Activated T-helper 1 cell treated with anti-CD3 and anti-CD28 coated beads, Interleukin-12 subunit alpha, Interleukin-12 subunit beta, Interleukin-2, Interleukin-4 antibody, amounts not matched to agents 30 ng/mL and 10 ng/mL and 1 ng/mL, durations not matched to agents 14 hours and 24 hours and 36 hours (primary cell): Measurements from ENCODE around the gene BPHL. TPM values are rescaled to one million over a fixed set of nuclear protein-coding genes. Genes with fewer than 3 reads are reported as not detected.
A peak's percentile ranks its signal among the peaks of the same experiment; 100 is the strongest.
"Not testable (repeated sequence)": the region's sequence is repeated elsewhere in the genome, so short reads cannot be mapped to it uniquely, and the experiment has no call there.

Experiments used
- DNase-seq: peaks from one replicate; pipeline ENCODE4 v3.0.0; 2021; ENCODE audit warnings: low spot score
- H3K27ac Mint-ChIP-seq: one replicate; pipeline ENCODE4 v1.8.0; 2021; ENCODE audit warnings: mild to moderate bottlenecking, mixed read lengths
- H3K27me3 Mint-ChIP-seq: one replicate; pipeline ENCODE4 v1.8.0; 2022; ENCODE audit warnings: mild to moderate bottlenecking, moderate library complexity, mixed read lengths; ENCODE audit not compliant: insufficient read depth
- H3K36me3 Mint-ChIP-seq: one replicate; pipeline ENCODE4 v1.8.0; 2021; ENCODE audit warnings: low read depth, mixed read lengths
- H3K4me1 Mint-ChIP-seq: one replicate; pipeline ENCODE4 v1.8.0; 2021; ENCODE audit warnings: low read depth, mixed read lengths
- H3K4me3 Mint-ChIP-seq: one replicate; pipeline ENCODE4 v1.8.0; 2021; ENCODE audit warnings: mild to moderate bottlenecking, moderate library complexity, mixed read lengths
- H3K9me3 Mint-ChIP-seq: one replicate; pipeline ENCODE4 v1.8.0; 2021; ENCODE audit warnings: mixed read lengths
- intact Hi-C: fragments of 100-400 bp; cut with micrococcal nuclease; formaldehyde crosslinking; loops from one replicate; pipeline ENCODE4 v1.15.1; 2024
- total RNA-seq: library from RNA; stranded (reverse); gene quantifications from 2 replicates; pipeline ENCODE4 v1.2.3, GENCODE V29; 2022

The BPHL gene
- total RNA-seq, 1 donor from 2014 or later: 7.9 TPM

DNA sequence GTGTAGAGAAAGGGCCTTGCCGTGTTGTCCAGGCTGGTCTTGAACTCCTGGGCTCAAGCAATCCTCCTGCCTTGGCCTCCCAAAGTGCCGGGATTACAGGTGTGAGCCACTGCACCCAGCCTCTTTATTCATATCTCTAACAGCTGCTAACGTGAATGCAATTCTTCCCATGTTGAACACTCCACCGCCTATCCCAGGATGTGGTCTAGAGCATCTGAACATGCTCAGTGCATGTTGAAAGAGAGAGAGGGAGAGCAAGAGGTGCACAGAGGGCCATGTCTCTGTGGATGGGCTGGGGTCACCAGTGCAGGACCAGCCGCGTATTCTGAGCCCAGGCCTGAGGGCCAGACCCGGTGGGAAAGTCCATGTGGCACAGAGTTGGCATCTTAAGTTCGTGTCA is 26.1 kb downstream of the BPHL start:
- Mint-ChIP-seq H3K27ac (no peak overlapping the region), H3K36me3 (no peaks in the 10 kb centered on the region), H3K4me1 (peaks cover 8% of the 10 kb centered on the region), H3K9me3 (no peaks in the 10 kb centered on the region), H3K4me3 (no peak overlapping the region), H3K27me3 (peaks cover 5% of the 10 kb centered on the region)
- DNase-seq: no peak
- intact Hi-C loops: no loop called here

DNA sequence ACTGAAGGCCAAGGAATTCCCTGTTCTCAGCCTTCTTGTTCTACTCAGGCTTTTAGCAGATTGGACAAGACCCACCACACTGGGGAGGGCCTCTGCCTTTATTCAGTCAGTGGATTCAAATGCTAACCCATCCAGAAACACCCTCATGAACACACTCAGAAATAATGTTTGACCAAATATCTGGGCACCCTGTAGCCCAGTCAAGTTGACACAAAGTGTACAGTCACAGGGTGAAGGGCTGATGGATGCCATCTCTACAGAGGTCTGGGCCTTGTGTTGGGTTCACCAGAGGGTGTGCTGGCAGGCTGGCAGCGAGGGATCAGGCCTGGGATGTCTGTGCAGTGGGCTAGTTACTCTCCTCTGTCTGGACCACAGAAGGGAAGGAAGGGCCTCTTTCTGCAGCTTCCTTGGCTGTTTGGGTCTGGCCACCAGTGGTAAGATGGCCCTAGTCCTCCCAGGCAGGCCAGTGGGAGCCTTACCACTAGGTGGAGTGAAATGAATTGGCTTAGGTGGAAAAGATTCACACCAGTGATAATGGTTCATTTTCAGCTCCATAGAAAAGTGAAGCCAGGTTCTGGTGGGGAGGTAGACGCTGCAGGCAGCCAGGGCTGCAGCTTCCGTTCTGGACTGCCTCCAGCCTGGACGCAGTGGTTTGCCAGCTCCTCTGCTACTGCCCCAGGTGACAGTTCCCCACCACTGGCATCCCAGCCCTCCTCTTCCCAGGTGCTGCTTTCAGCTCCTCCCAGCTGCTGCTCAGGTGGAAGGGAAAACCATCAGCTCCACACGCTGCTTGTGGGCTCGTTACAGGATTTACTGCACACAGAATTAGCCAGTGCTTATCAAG is 29.6 kb downstream of the BPHL start:
- intact Hi-C loops: no loop called here
- peaks cover 2% of the 10 kb centered on the region for H3K27me3 Mint-ChIP-seq
- no peaks in the 10 kb centered on the region for H3K9me3 Mint-ChIP-seq
- H3K4me1 Mint-ChIP-seq: peaks cover 8% of the 10 kb centered on the region
- no peak for DNase-seq
- no peak overlapping the region for H3K27ac Mint-ChIP-seq
- no peak overlapping the region for H3K4me3 Mint-ChIP-seq
- peaks cover 2% of the 10 kb centered on the region for H3K36me3 Mint-ChIP-seq

DNA sequence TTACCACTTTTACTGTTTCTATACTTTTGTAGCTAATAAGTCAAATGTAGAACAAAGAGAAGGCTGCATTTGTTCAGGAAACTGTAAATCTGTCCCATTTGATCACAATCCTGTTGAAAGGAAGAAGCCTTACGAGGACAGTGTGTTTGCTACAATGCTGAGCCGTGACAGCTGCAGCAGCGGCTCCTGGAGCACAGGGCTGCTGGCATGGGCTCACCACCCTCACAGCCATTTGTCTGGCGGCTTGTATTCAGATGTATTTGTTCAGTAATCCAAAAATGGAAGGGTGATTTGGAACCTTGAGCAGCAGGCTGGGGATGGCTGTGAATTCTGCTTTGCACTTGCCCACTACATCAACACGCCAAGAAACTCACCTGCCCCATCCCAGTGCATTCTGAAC is 33.2 kb downstream of the BPHL start:
- Mint-ChIP-seq H3K9me3 (no peaks in the 10 kb centered on the region), H3K4me1 (no peaks in the 10 kb centered on the region), H3K27me3 (peaks cover 12% of the 10 kb centered on the region), H3K36me3 (peaks cover 11% of the 10 kb centered on the region), H3K27ac (no peak overlapping the region), H3K4me3 (no peak overlapping the region)
- DNase-seq: no peak
- intact Hi-C loops: no loop called here

DNA sequence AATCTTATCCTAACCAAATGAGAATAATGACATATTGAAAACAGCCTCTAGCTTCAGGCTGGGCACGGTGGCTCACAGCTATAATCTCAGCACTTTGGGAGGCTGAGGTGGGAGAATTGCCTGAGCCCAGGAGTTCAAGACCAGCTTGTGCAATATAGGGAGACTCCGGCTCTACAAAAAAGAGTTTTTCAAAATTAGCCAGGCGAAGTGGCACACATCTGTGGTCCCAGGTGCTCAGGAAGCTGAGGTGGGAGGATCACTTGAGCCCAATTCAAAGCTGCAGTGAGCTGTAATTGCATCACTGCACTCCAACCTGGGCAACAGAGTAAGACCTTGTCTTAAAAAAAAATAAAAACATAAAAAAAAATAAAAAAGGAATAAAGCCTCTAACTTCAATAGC is 34.2 kb downstream of the BPHL start:
- Mint-ChIP-seq H3K4me1 (no peaks in the 10 kb centered on the region), H3K27me3 (peaks cover 16% of the 10 kb centered on the region), H3K27ac (no peak overlapping the region), H3K4me3 (no peak overlapping the region), H3K9me3 (no peaks in the 10 kb centered on the region), H3K36me3 (peaks cover 11% of the 10 kb centered on the region)
- DNase-seq: no peak
- intact Hi-C loops: no loop called here

DNA sequence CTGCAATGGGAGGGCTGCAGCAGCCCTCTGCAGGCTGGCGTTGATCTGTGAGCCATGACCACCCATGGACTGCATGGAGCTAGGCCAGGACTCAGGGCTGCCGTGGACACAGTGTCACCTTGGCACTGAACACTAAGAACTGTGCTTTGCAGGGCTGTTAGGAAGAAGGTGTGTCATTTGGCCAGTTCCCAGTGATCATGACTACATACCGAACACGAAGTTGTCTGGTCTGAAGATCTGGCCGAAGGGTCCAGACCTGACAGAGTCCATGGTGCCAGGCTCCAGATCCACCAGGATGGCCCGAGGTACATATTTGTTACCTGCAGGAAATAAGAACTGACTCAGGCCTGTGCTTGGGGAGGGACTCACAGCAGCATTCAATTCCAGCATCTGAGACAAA is 36.9 kb downstream of the BPHL start:
- H3K27ac Mint-ChIP-seq: peak overlapping the region; percentile 13
- intact Hi-C loops, DNase-seq, H3K9me3 Mint-ChIP-seq: not testable (repeated sequence)
- H3K36me3 Mint-ChIP-seq: peaks cover 15% of the 10 kb centered on the region
- peaks cover 37% of the 10 kb centered on the region for H3K27me3 Mint-ChIP-seq
- H3K4me1 Mint-ChIP-seq: peaks cover 14% of the 10 kb centered on the region
- peak overlapping the region; percentile 62 for H3K4me3 Mint-ChIP-seq

DNA sequence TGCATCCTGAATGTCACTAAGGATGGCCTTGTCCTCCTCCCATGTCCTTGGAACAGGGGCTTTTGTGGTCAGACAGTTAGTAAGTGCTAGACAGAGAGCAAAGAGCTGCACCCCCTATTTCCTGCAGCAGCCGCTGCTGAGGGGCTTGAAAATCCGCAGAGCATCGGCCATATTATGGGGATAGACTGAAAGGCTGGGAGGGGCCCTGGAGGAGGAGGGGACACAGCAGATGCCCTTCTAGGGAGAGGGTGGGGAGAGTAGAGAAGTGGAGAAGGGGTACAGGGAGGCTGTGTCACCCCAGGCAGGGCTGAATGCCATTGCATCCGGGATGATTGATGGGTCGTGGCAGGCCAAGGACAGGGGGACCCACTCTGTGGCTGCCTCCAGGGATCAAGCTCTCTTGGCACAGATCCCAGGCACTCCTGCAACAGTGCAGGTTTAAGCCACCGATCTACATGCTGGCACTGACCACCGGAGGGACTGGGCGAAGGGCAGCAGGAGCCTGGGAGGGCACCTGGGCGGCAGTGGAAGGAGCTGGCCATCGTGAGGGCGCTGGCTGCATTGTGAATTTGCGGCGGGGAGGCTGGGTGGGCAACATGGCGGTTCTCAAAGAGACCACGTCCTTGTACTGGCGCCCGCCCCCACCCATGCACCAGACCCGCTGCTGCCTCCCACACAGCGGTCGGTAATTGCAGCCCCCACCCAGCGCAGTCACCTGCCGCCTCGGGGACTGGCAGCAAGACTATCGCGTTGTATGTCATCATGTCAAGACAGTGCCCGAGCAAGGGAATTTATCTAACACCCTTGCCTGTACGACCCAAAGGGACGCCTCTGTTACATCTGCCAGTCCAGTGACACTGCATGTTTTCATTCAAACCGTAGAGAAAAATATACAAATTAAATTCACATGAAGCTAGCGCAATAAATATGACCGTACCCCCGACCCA is 37.9 kb downstream of the BPHL start:
- intact Hi-C loops: loop anchor here (1.0 to 2.0 kb wide), 4 partner anchors 25 to 88 kb away; partner anchors contain the start of genes BPHL and RIPK1
- Mint-ChIP-seq H3K27ac (peak overlapping the region; percentile 47), H3K4me1 (peaks cover 16% of the 10 kb centered on the region), H3K4me3 (peak overlapping the region; percentile 86), H3K27me3 (peaks cover 46% of the 10 kb centered on the region), H3K36me3 (peaks cover 15% of the 10 kb centered on the region)
- DNase-seq, H3K9me3 Mint-ChIP-seq: not testable (repeated sequence)

DNA sequence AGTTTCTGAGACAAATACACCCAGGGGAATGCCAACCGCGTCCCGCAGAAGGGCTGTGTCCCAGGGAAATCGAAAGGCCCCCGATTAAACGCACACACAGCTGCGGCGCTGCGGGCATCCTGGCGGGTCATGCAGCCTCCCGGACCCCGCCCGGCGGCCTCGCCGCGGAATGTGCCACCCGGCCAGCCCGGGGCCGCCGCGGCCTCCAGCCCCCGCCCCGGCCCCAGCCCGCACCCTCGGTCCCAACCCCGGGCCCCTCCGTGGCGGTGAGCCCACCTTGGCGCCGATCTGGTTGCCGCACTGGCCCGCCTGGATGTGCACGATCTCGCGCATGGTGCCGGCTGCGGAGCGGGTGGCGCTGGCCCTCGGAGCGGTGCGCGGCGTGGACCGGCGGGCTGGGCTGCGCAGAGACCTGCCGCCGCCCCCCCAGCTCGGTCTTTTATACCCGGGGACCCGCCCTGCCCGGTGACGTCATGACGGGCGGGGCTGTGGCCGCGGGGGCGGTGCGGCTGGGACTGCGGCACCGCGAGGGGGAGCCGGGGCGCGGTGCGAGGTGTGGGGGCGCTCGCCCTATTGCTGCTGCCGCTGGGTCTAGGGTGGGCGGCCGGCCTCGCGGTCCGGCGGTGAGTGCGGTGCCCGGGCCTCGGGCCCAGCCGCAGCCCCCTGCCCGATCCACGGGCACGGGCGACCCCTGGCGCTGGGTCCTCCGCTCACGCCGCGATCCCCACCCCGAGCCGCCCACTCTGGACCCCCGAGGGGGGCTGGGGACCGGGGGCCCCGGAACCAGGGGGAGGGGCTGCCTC is 38.8 kb downstream of the BPHL start, which contains the start of gene TUBB2A:
Gene TUBB2A (minus strand): TSS at position 414 of the 803 bp plus-strand sequence. CDS start 81 bp downstream, at position 333.
- Mint-ChIP-seq H3K4me1 (peaks cover 22% of the 10 kb centered on the region), H3K4me3 (peak within 1 kb of the TSS; percentile 86), H3K36me3 (peaks cover 14% of the 10 kb centered on the region), H3K9me3 (peaks cover 6% of the 10 kb centered on the region), H3K27me3 (peaks cover 54% of the 10 kb centered on the region), H3K27ac (peak within 1 kb of the TSS; percentile 76)
- intact Hi-C loops: loop anchor here (1.0 to 2.0 kb wide), 3 partner anchors 39 to 89 kb away; partner anchors contain the start of genes BPHL and RIPK1
- peak; percentile 83 for DNase-seq

DNA sequence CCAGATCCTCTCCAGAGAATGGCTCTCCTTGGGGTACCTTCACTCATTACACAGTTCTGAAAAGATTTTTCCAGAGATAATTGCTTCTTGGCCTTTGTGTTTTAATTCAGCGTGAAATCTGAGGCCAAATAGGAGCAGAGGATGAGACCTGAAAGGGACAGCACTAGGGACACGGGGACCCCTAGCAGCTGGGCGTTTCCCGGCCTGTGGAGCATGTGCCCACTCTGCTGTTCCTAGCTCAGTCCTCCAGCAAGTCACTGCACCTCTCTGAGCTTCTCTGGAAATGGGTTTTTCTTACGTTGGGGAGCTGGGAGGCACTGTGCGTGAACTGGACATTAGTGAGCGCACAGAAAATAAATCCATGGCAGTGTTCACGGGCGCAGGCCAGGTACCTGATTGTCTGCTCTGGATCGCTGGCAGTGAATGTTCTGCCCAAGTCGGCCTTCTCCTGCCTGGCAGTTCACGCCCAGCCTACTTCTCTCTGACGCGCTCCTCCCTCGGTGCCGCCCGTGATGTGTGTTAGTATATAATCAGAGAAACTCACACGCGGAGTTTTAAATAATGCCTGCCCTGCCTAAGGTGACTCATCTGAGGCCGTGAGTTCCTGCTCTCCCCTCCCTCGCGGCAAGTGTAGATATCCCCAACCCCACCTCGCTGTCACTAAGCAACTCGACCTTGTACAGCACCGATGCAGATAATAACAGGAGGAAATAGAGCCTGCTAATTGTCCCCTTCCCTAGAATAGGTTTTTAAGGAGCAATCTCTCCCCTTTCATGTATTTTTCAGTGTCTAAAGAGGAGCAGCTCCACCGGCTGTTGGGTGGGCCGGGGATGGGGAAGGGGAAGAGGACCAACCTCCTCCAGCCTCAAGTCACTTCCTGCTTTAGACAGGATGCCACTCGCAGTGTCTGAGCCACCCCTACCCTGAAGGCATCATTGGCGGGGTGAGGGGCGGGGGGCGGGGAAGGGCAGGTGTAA is 41.6 kb downstream of the BPHL start:
- H3K27ac Mint-ChIP-seq: peak overlapping the region; percentile 56
- peak overlapping the region; percentile 19 for H3K4me3 Mint-ChIP-seq
- H3K27me3 Mint-ChIP-seq: peaks cover 57% of the 10 kb centered on the region
- H3K9me3 Mint-ChIP-seq: peaks cover 6% of the 10 kb centered on the region
- DNase-seq: no peak
- peaks cover 33% of the 10 kb centered on the region for H3K4me1 Mint-ChIP-seq
- intact Hi-C loops: loop anchor here (2.0 kb wide), 1 partner anchor 69 kb away; no protein-coding TSS in a partner anchor
- peaks cover 9% of the 10 kb centered on the region for H3K36me3 Mint-ChIP-seq

DNA sequence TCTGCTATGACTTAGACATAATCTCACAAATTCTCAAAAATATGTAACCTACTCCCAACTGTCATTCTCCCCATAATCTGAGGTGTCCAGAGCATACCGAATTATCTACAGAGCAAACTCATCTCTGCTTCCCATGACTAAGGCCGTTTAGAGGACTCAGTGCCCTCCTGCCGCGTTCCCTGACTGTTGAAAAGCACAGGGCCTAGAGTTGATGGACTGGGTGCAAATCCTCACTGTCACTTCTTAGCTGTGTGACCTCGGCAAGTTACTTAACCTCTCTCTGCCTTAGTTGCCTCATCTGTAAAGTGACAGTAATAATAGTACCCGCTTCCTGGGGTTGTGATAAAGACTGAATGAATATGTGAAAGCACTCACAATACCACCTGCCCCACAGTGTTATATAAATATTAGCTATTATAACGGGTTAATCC is 43.6 kb downstream of the BPHL start:
- intact Hi-C loops: no loop called here
- Mint-ChIP-seq H3K9me3 (peaks cover 6% of the 10 kb centered on the region), H3K4me3 (no peak overlapping the region), H3K27ac (no peak overlapping the region), H3K27me3 (peaks cover 52% of the 10 kb centered on the region), H3K36me3 (peaks cover 4% of the 10 kb centered on the region), H3K4me1 (peaks cover 33% of the 10 kb centered on the region)
- no peak for DNase-seq

DNA sequence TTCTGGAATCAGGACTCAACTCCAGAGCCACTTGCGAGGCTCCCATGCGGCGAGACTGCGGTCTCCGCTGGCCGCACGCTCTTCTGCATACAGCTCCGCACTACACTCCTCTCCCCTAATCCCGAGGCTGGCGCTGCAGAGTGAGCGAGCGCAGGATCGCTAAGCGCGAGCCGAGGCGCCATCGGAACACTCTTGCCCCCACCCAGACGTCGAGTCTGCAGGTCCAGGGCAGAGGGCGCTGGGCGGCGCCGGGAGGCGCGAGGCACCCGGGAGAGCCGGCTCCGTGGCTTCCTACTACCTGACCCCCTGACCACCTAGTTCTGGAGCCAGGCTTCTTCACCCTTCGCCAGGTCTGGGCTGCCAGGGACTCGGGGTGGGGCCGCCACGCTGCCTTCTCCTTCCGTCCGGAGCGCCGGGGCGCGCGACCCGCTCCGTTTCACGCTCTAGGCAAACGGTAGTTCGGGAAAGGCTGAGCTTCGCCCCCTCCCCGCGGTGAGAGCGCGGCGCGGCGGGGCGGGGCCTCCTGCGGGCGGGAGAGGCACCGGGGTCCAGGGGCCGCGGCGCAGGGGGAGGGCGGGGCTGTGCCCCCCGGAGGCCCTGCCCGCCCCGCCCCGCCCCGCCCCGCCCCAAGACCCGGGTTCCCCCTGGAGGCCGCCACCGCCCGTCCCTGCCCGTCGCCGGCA is 44.2 kb downstream of the BPHL start:
- peaks cover 33% of the 10 kb centered on the region for H3K4me1 Mint-ChIP-seq
- H3K27me3 Mint-ChIP-seq: peaks cover 56% of the 10 kb centered on the region
- DNase-seq: peak; percentile 33
- H3K36me3 Mint-ChIP-seq: peaks cover 4% of the 10 kb centered on the region
- H3K27ac Mint-ChIP-seq: no peak overlapping the region
- intact Hi-C loops: no loop called here
- H3K4me3 Mint-ChIP-seq: peak overlapping the region; percentile 82
- H3K9me3 Mint-ChIP-seq: peaks cover 6% of the 10 kb centered on the region

DNA sequence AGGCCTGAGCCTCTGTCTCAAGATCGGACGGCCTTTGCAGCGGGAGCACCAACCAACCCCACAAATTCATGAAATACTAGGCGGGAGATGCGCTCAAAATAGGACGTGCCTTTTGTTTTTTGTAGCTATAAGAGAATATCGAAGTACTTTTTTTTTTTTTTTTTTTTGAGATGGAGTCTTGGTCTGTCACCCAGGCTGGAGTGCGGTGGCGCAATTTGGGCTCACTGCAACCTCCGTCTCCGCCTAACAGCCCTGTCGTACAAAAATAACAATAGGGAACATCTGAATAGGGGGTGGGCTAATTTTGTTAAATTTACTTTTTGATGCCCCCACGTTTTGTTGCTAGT is 44.7 kb downstream of the BPHL start:
- intact Hi-C loops: no loop called here
- Mint-ChIP-seq H3K4me3 (peak overlapping the region; percentile 82), H3K36me3 (peaks cover 4% of the 10 kb centered on the region), H3K4me1 (peaks cover 31% of the 10 kb centered on the region), H3K27me3 (peaks cover 56% of the 10 kb centered on the region), H3K27ac (no peak overlapping the region), H3K9me3 (peaks cover 6% of the 10 kb centered on the region)
- no peak for DNase-seq
